Esophagus squamous epithelium (tissue), 4 donors: ENCODE measurements around the gene OR11L1.

Experiments used
- CTCF ChIP-seq, 6 experiments: fragments of 450-650 bp in 4 of 6; fragments of 200-600 bp in 2 of 6; sonication (generic) in 2 of 6; IDR thresholded peaks; one replicate each; pipeline ENCODE4 v1.5.1; 2016 to 2019; ENCODE audit warnings: antibody characterized with exemption in 6 of 6, mild to moderate bottlenecking in 4 of 6, moderate library complexity in 4 of 6
- POLR2A ChIP-seq, 4 donors: fragments of 450-650 bp; IDR thresholded peaks; one replicate each; pipeline ENCODE4 v1.6.1; 2017; ENCODE audit warnings: antibody characterized with exemption in 4 of 4, mild to moderate bottlenecking in 4 of 4, moderate library complexity in 3 of 4

GRCh38 chr1:247864644-247865043 lies 22.9 kb upstream of the OR11L1 start:
- TF ChIP-seq CTCF (IDR thresholded peaks at IDR 0.05) (no peak), POLR2A (IDR thresholded peaks at IDR 0.05) (no peak)
